Activated CD4-positive, alpha-beta memory T cell treated with anti-CD3 and anti-CD28 coated beads for 36 hours (primary cell): ENCODE results near the gene SRF. TPM values are rescaled to one million over a fixed set of nuclear protein-coding genes. Genes with fewer than 3 reads are reported as not detected.

Experiments used
- CTCF ChIA-PET: fragments of 350-600 bp; sonication (Branson Sonifier 250); formaldehyde crosslinking; loops from one replicate; lab custom pipeline; 2021; ENCODE audit warnings: antibody characterized with exemption, inconsistent platforms; lab: Charles Lee
- POLR2A ChIA-PET: fragments of 350-600 bp; sonication (Branson Sonifier 250); formaldehyde crosslinking; loops from one replicate; lab custom pipeline; 2021; ENCODE audit warnings: antibody characterized with exemption; lab: Charles Lee
- DNase-seq: peaks from one replicate; pipeline ENCODE4 v3.0.0-alpha.2; 2020
- H3K27ac Mint-ChIP-seq: one replicate; pipeline ENCODE4 v1.8.0; 2021; ENCODE audit warnings: mixed read lengths
- H3K27me3 Mint-ChIP-seq: one replicate; pipeline ENCODE4 v1.8.0; 2021; ENCODE audit warnings: mixed read lengths
- H3K36me3 Mint-ChIP-seq: one replicate; pipeline ENCODE4 v1.8.0; 2021; ENCODE audit warnings: mixed read lengths
- H3K4me1 Mint-ChIP-seq: one replicate; pipeline ENCODE4 v1.8.0; 2021; ENCODE audit warnings: low read depth, mixed read lengths
- H3K4me3 Mint-ChIP-seq: one replicate; pipeline ENCODE4 v1.8.0; 2021; ENCODE audit warnings: mild to moderate bottlenecking, mixed read lengths
- H3K9me3 Mint-ChIP-seq: one replicate; pipeline ENCODE4 v1.8.0; 2021; ENCODE audit warnings: mixed read lengths
- intact Hi-C: fragments of 100-400 bp; cut with micrococcal nuclease; formaldehyde crosslinking; loops from one replicate; pipeline ENCODE4 v1.15.1; 2023
- total RNA-seq, 2 experiments: library from RNA; stranded (reverse); gene quantifications; one replicate each; pipeline ENCODE4 v1.2.3, GENCODE V29; 2021

Gene SRF
- total RNA-seq, 2 experiments from 2014 or later = 40.5 to 40.8 TPM

DNA sequence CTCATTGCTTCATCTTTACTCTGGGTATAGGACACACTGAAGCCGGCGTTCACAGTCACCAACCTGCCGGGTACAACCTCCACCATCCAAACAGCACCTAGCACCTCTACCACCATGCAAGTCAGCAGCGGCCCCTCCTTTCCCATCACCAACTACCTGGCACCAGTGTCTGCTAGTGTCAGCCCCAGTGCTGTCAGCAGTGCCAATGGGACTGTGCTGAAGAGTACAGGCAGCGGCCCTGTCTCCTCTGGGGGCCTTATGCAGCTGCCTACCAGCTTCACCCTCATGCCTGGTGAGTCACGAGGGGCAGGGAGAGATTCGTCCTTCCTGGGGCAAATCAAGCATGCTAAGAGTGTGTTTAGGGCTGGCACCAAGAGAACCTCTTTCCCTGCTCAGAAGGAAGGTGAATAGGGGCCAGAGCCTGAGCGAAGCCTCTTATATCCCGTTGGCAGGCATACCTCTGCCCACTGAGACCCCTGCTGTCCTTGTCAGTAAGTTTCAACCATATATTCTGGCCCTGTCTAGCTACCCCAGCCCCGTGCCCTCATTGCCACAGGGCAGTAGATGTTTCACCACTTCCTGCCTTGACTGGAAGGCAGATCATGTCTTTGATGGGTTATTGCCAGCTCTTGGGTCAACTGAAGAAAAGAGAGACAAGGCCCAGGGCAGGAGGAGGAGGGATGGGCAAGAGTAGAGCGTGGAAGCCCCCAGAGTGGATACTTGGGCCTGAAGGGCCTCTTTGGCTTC lies 4.8 kb downstream of the SRF start:
- no peak for DNase-seq
- no peak overlapping the region for H3K4me3 Mint-ChIP-seq
- ChIA-PET POLR2A (no interaction called here), CTCF (interaction anchor here (2.5 kb wide), 1 partner anchor 53 kb away, joined by 14 read pairs; the partner anchor contains the start of gene DNPH1)
- intact Hi-C loops = loop anchor here (2.0 to 10.0 kb wide), 3 partner anchors 251 to 1989 kb away; partner anchors contain the start of genes ABCC10 and TBCC
- H3K27ac Mint-ChIP-seq = peak overlapping the region; percentile 73
- H3K9me3 Mint-ChIP-seq = no peaks in the 10 kb centered on the region
- peaks cover 37% of the 10 kb centered on the region for H3K4me1 Mint-ChIP-seq
- H3K27me3 Mint-ChIP-seq = no peaks in the 10 kb centered on the region
- H3K36me3 Mint-ChIP-seq = peaks cover 31% of the 10 kb centered on the region

DNA sequence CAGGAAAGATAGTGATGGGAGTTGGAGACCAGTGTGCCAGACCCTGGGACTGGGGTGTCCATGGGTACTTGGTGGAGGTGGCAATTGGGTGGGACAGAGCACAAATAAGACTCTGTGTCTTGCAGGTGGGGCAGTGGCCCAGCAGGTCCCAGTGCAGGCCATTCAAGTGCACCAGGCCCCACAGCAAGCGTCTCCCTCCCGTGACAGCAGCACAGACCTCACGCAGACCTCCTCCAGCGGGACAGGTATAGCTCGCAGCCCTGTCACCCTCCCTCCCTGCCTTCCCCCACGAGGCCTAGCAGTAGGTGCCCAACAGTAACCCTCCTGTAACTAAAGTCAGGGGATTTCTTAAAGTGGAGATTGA lies 5.3 kb downstream of the SRF start:
- ChIA-PET POLR2A (no interaction called here), CTCF (interaction anchor here (2.5 kb wide), 1 partner anchor 53 kb away, joined by 14 read pairs; the partner anchor contains the start of gene DNPH1)
- H3K4me3 Mint-ChIP-seq = no peak overlapping the region
- H3K9me3 Mint-ChIP-seq = no peaks in the 10 kb centered on the region
- no peak for DNase-seq
- no peaks in the 10 kb centered on the region for H3K27me3 Mint-ChIP-seq
- peaks cover 39% of the 10 kb centered on the region for H3K4me1 Mint-ChIP-seq
- H3K27ac Mint-ChIP-seq = peak overlapping the region; percentile 73
- intact Hi-C loops = loop anchor here (10.0 kb wide), 2 partner anchors 432 to 1988 kb away; partner anchors contain the start of gene TBCC
- peaks cover 31% of the 10 kb centered on the region for H3K36me3 Mint-ChIP-seq

DNA sequence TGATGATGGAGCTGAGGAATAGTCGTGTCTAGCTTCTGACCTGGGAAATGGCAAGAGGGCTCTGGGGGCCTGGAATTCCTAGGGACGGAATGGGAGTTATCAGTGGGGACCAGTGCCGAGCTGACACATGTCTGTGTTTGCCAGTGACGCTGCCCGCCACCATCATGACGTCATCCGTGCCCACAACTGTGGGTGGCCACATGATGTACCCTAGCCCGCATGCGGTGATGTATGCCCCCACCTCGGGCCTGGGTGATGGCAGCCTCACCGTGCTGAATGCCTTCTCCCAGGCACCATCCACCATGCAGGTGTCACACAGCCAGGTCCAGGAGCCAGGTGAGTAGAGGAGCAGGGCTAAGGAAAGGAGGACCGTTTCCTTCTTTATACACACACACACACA lies 7.1 kb downstream of the SRF start:
- Mint-ChIP-seq H3K4me3 (no peak overlapping the region), H3K4me1 (peaks cover 42% of the 10 kb centered on the region), H3K9me3 (no peaks in the 10 kb centered on the region), H3K36me3 (peaks cover 26% of the 10 kb centered on the region), H3K27ac (no peak overlapping the region), H3K27me3 (no peaks in the 10 kb centered on the region)
- POLR2A ChIA-PET = no interaction called here
- CTCF ChIA-PET = interaction anchor here (0.8 kb wide), 1 partner anchor 10 kb away, joined by 5 read pairs; no protein-coding TSS in a partner anchor
- intact Hi-C loops = loop anchor here (10.0 kb wide), 2 partner anchors 433 to 1987 kb away; partner anchors contain the start of gene TBCC
- no peak for DNase-seq

DNA sequence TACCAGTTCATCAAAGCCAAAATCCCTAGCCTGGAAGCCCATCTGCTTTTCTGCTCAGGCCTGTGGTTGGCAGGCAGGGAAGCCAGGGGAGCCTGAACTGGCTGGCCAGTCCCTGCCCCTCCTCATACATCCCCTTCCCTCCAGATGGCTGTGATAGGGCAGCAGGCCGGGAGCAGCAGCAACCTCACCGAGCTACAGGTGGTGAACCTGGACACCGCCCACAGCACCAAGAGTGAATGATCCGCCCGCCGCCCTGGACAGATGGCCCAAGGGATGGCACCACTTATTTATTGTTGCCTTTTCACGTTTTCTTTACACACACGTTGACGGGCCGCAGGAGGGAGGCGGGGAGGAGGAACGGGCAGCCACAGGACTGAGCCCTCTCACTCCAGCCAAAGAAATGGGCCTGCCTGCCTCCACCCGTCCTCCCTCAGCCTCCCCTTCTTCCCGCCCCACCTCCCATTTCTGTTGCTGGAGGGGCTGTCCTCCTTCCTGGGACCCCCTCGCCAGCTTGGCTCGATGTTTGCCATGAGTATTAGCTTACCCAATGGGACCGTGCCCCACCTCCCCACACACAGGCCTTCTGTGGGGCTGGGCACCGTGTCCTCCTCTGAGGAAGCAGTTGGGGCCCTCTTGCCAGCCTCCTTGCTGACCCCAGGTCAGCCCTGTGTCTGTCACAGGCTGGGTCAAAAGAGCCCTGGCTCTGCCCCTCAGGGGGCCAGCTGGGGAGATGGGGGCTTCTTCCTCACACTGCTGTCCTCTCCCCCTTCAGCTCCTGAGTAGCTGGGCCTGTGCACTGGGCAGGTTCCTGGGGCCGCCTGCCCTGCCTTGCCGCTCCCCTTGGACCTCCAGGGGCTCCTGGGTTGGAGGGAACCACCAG lies 8.1 kb downstream of the SRF start:
- H3K4me3 Mint-ChIP-seq = no peak overlapping the region

DNA sequence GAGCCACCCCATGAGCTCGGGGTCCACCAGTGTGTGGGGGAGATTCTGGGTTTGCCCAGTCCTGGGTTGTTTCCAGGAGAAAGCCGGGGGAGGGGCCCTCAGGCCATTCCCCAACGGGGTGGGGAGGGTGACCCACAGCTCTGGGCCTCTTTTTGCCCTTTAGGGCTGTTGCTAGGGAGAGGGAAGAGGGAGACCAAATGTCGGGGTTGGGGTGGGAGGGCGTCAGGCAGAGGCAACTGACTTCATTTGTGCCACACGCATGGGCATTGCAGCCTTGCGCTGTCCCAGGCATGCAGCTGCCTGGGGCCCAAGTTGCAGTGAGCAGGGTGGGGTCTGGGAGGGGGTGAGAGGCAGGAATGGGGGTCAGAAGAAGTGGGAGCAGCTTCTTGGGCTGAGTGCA lies 9.0 kb downstream of the SRF start:
- no peak for DNase-seq
- H3K36me3 Mint-ChIP-seq = peaks cover 25% of the 10 kb centered on the region
- H3K9me3 Mint-ChIP-seq = no peaks in the 10 kb centered on the region
- ChIA-PET POLR2A (interaction anchor here (0.8 to 1.2 kb wide), 2 partner anchors 44 to 49 kb away, joined by 3 to 4 read pairs; partner anchors contain the start of gene DNPH1), CTCF (interaction anchor here (1.1 kb wide), 1 partner anchor 49 kb away, joined by 5 read pairs; the partner anchor contains the start of gene DNPH1)
- no peak overlapping the region for H3K4me3 Mint-ChIP-seq
- H3K27me3 Mint-ChIP-seq = no peaks in the 10 kb centered on the region
- peaks cover 46% of the 10 kb centered on the region for H3K4me1 Mint-ChIP-seq
- intact Hi-C loops = no loop called here
- H3K27ac Mint-ChIP-seq = no peak overlapping the region

More for the DNA sequence above, 8.1 kb downstream of the SRF start:
- ChIA-PET CTCF (no interaction called here), POLR2A (interaction anchor here (0.8 kb wide), 1 partner anchor 45 kb away, joined by 4 read pairs; no protein-coding TSS in a partner anchor)
- H3K4me1 Mint-ChIP-seq = peaks cover 41% of the 10 kb centered on the region
- H3K9me3 Mint-ChIP-seq = no peaks in the 10 kb centered on the region
- H3K36me3 Mint-ChIP-seq = peaks cover 26% of the 10 kb centered on the region
- H3K27me3 Mint-ChIP-seq = no peaks in the 10 kb centered on the region
- no peak for DNase-seq
- intact Hi-C loops = loop anchor here (10.0 kb wide), 2 partner anchors 434 to 1986 kb away; partner anchors contain the start of gene TBCC
- H3K27ac Mint-ChIP-seq = no peak overlapping the region

DNA sequence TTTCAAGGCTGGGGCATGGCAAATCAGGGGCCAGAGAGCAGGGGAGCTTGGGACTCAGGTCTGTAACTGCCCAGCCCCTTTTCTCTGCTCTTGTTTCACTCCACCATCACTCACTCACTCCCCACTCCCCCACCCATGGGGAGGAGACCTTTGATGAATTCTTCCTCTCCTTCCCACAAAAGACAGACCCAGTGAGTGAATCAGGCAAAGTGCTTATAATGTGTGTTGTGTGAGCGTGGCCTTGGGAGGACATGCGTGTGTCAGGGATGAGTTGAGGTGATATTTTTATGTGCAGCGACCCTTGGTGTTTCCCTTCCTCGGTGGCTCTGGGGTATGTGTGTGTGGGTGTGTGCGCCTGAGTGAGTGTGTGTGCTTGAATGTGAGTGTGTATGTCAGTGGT lies 9.9 kb downstream of the SRF start:
- ChIA-PET POLR2A (interaction anchor here (1.2 kb wide), 1 partner anchor 48 kb away, joined by 3 read pairs; the partner anchor contains the start of gene DNPH1), CTCF (interaction anchor here (1.1 kb wide), 1 partner anchor 48 kb away, joined by 5 read pairs; the partner anchor contains the start of gene DNPH1)
- Mint-ChIP-seq H3K36me3 (peaks cover 21% of the 10 kb centered on the region), H3K9me3 (no peaks in the 10 kb centered on the region), H3K27ac (peak overlapping the region; percentile 80), H3K27me3 (no peaks in the 10 kb centered on the region), H3K4me1 (peaks cover 43% of the 10 kb centered on the region), H3K4me3 (peak overlapping the region; percentile 94)
- intact Hi-C loops = no loop called here
- no peak for DNase-seq

DNA sequence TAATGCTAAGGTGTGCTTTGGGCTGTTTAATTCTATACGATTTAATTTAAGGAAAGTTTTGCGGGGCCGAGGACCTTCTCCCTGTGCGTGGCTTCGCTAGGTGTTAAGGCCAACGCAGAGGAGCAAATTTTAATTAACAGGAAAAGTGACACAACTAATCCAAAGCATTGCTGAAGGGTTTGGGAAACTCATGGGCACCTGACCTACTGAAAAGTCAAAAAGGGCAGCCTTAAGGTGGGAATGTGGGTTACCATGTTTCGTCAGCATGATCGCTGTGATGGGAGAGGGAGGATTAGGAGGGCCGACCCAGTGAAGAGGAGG lies 10.5 kb downstream of the SRF start:
- intact Hi-C loops = no loop called here
- Mint-ChIP-seq H3K36me3 (peaks cover 23% of the 10 kb centered on the region), H3K27me3 (no peaks in the 10 kb centered on the region), H3K9me3 (no peaks in the 10 kb centered on the region), H3K4me3 (peak overlapping the region; percentile 94), H3K4me1 (peaks cover 46% of the 10 kb centered on the region), H3K27ac (peak overlapping the region; percentile 80)
- CTCF ChIA-PET = interaction anchor here (1.1 to 1.2 kb wide), 2 partner anchors 9 to 48 kb away, joined by 7 to 12 read pairs; partner anchors contain the start of gene DNPH1
- DNase-seq = no peak
- POLR2A ChIA-PET = interaction anchor here (0.5 to 0.9 kb wide), 3 partner anchors 9 to 249 kb away, joined by 3 to 7 read pairs (median 3); no protein-coding TSS in a partner anchor

DNA sequence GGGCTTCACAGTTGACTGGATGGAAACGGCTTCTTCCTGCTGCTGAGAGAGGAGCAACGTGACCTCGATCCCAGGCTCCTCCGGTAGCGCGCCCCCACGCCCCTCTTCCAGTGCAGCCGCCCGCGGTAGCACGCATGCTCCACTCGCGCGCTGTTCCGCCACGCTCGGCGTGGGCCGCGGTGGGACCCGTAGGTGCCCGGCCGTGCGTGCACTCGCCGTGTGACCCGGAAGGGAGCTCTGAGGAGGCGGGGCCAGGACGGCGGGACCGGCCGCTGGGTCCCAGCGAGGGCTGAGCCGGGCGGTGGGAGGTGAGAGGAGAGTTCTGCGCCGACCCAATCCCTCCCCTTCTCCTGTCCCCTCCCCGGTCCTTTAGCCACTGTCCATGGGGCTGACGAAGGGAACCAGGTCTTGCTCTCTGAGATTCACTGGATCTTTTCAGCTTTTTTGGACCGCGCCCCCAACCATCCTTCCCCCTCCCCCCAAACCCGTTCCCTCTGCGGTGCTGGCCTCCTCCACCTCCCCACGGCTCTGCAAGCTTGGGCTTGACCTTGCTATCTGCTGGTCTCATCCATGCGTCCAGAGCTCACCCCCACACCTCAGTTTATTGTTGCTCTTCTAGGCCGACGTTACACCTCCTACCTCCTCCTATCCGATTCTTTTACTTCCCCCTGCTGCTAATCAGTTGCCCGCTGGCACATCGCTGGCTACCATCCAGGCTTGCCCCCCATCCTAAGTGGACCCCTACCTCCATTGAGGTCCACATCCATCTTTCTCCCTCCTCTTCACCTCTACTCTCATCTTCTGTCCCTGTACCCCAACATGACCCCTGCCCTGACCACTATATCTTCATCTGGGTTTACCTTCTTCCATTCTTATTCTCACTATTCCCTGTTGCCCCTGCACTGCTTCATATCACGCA lies 11.1 kb downstream of the SRF start, which contains the start of gene CUL9:
Gene CUL9, plus strand, starts transcription at position 255 of the 919 bp plus-strand sequence. CDS start 2,115 bp downstream, outside the sequence.
- Mint-ChIP-seq H3K36me3 (peaks cover 23% of the 10 kb centered on the region), H3K4me1 (peaks cover 46% of the 10 kb centered on the region), H3K4me3 (peak within 1 kb of the TSS; percentile 94), H3K9me3 (no peaks in the 10 kb centered on the region), H3K27me3 (no peaks in the 10 kb centered on the region), H3K27ac (peak within 1 kb of the TSS; percentile 80)
- intact Hi-C loops = loop anchor here (1.0 kb wide), 1 partner anchor 8 kb away; no protein-coding TSS in a partner anchor
- ChIA-PET POLR2A (interaction anchor here (0.5 to 1.5 kb wide), 6 partner anchors 9 to 543 kb away, joined by 3 to 7 read pairs (median 3); no protein-coding TSS in a partner anchor), CTCF (interaction anchor here (1.1 to 1.6 kb wide), 3 partner anchors 10 to 216 kb away, joined by 6 to 12 read pairs (median 7); partner anchors contain the start of gene DNPH1)
- DNase-seq = peak; percentile 89

DNA sequence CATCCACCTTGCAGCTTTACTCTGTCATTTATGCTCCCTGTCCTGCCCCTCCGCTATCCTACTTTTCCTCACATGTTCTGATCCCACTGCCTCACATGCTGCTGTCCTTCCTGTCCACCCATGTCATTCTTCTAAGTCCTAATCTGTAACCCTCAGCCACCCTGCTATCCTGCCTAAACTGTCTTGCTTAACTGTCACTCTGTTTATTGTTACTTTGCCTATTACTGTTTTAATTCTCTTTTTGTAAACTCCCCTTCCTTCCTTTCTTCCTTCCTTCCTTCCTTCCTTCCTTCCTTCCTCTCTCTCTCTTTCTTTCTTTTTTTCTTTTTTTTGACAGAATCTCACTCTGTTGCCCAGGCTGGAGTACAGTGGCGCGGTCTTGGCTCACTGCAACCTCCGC lies 12.4 kb downstream of the SRF start:
- H3K36me3 Mint-ChIP-seq = peaks cover 18% of the 10 kb centered on the region
- H3K27ac Mint-ChIP-seq = peak overlapping the region; percentile 15
- peak overlapping the region; percentile 94 for H3K4me3 Mint-ChIP-seq
- peaks cover 46% of the 10 kb centered on the region for H3K4me1 Mint-ChIP-seq
- ChIA-PET CTCF (interaction anchor here (1.6 to 1.8 kb wide), 2 partner anchors 46 to 214 kb away, joined by 6 to 8 read pairs; partner anchors contain the start of gene DNPH1), POLR2A (interaction anchor here (1.5 kb wide), 1 partner anchor 12 kb away, joined by 7 read pairs; no protein-coding TSS in a partner anchor)
- no peaks in the 10 kb centered on the region for H3K9me3 Mint-ChIP-seq
- intact Hi-C loops = no loop called here
- H3K27me3 Mint-ChIP-seq = no peaks in the 10 kb centered on the region
- DNase-seq = no peak

DNA sequence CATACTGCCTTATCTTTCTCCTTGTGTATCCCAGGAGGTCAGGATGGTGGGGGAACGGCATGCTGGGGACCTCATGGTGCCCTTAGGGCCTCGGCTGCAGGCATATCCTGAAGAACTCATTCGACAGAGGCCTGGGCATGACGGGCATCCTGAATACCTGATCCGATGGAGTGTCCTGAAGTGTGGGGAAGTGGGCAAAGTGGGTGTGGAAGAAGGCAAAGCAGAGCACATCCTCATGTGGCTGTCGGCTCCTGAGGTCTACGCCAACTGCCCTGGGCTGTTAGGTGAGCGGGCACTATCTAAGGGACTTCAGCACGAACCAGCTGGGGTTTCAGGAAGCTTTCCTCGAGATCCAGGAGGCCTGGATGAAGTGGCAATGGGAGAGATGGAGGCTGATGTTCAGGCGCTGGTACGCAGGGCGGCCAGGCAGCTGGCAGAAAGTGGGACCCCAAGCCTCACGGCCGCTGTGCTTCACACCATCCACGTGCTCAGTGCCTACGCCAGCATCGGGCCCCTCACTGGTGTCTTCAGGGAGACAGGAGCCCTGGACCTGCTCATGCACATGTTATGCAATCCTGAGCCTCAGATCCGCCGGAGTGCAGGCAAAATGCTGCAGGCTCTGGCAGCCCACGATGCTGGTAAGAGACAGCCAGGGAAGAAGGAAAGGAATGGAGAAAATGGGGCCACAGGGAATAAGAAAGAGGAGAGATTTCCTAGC lies 13.4 kb downstream of the SRF start:
- Mint-ChIP-seq H3K36me3 (peaks cover 13% of the 10 kb centered on the region), H3K9me3 (no peaks in the 10 kb centered on the region), H3K4me1 (peaks cover 46% of the 10 kb centered on the region), H3K27ac (no peak overlapping the region), H3K27me3 (no peaks in the 10 kb centered on the region), H3K4me3 (no peak overlapping the region)
- ChIA-PET CTCF (interaction anchor here (1.8 kb wide), 1 partner anchor 45 kb away, joined by 8 read pairs; the partner anchor contains the start of gene DNPH1), POLR2A (no interaction called here)
- intact Hi-C loops = no loop called here
- no peak for DNase-seq
